Measurements from ENCODE around the gene GPA33. TPM values are rescaled to one million over a fixed set of nuclear protein-coding genes. Genes with fewer than 3 reads are reported as not detected.

The GPA33 gene
- total and polyA plus RNA-seq, 2 donors from 2014 or later = 0.28 TPM; not detected in 1

DNA sequence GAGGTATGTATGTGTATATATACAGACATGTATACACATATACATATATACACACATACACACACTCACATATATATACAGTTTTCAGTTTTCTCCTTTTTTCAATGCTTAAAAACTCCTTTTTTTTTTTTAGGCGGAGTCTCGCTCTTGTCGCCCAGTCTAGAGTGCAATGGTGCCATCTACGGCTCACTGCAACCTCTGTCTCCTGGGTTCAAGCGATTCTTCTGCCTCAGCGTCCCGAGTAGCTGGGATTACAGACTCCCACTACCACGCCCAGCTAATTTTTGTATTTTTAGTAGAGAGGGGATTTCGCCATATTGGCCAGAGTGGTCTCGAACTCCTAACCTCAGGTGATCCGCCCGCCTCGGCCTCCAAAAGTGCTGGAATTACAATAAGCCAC lies 30.7 kb upstream of the GPA33 start:
- TF ChIP-seq, protein P1, sequence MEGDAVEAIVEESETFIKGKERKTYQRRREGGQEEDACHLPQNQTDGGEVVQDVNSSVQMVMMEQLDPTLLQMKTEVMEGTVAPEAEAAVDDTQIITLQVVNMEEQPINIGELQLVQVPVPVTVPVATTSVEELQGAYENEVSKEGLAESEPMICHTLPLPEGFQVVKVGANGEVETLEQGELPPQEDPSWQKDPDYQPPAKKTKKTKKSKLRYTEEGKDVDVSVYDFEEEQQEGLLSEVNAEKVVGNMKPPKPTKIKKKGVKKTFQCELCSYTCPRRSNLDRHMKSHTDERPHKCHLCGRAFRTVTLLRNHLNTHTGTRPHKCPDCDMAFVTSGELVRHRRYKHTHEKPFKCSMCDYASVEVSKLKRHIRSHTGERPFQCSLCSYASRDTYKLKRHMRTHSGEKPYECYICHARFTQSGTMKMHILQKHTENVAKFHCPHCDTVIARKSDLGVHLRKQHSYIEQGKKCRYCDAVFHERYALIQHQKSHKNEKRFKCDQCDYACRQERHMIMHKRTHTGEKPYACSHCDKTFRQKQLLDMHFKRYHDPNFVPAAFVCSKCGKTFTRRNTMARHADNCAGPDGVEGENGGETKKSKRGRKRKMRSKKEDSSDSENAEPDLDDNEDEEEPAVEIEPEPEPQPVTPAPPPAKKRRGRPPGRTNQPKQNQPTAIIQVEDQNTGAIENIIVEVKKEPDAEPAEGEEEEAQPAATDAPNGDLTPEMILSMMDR (IDR thresholded peaks at IDR 0.05; ENCODE audit: borderline replicate concordance, extremely low read depth, insufficient read depth) = no peak
- no peak for DNase-seq
- no peaks in the 10 kb centered on the region for H3K9me3 ChIP-seq (ENCODE audit: control insufficient read depth in 2 of 3, insufficient read depth in 1 of 3, low read length in 3 of 3)
- H3K9ac ChIP-seq (ENCODE audit: low read length in 3 of 3) = no peak overlapping the region
- FAIRE-seq = no peak
- H3K27ac ChIP-seq (ENCODE audit: low read depth in 2 of 2, low read length in 2 of 2) = no peak overlapping the region
- H3K4me3 ChIP-seq (ENCODE audit: low read length in 3 of 3) = peak overlapping the region in 2 of 3 donors; percentile 56 to 63
- no peaks in the 10 kb centered on the region for H3K36me3 ChIP-seq (ENCODE audit: control insufficient read depth in 2 of 3, insufficient read depth in 3 of 3, low read length in 3 of 3)
- no peaks in the 10 kb centered on the region for H3K27me3 ChIP-seq (ENCODE audit: control insufficient read depth, insufficient read depth, low read length)
- intact Hi-C loops (cut with DNase I) = no loop called here
- no peaks in the 10 kb centered on the region for H3K4me1 ChIP-seq (ENCODE audit: control insufficient read depth in 2 of 3, insufficient read depth in 2 of 3, low read depth in 1 of 3, low read length in 3 of 3)

DNA sequence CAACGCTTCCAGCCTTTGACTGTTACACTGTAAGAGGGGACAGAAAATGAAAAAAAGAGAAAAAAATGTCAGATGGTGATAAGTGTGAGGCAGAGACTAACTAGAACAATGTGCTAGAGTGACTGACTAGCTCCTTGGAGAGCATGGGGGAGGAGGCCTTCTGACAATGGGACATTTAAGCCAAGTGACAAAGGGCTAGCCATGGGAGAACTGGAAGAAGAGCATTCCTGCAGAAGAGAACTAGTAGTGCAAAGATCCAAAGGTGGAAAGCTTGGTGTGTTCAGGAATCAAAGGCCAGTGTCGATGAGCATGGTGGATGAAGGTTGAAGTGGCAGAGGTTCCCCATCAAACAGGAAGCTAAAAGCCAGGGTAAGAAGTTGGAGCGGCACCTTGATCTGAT lies 29.5 kb upstream of the GPA33 start:
- H3K36me3 ChIP-seq (ENCODE audit: control insufficient read depth in 2 of 3, insufficient read depth in 3 of 3, low read length in 3 of 3) = no peaks in the 10 kb centered on the region
- H3K27ac ChIP-seq (ENCODE audit: low read depth in 2 of 2, low read length in 2 of 2) = no peak overlapping the region
- no peak overlapping the region for H3K4me3 ChIP-seq (ENCODE audit: low read length in 3 of 3)
- no peaks in the 10 kb centered on the region for H3K27me3 ChIP-seq (ENCODE audit: control insufficient read depth, insufficient read depth, low read length)
- intact Hi-C loops (cut with DNase I) = no loop called here
- FAIRE-seq (no peak), DNase-seq (no peak)
- H3K9me3 ChIP-seq (ENCODE audit: control insufficient read depth in 2 of 3, insufficient read depth in 1 of 3, low read length in 3 of 3) = no peaks in the 10 kb centered on the region
- H3K4me1 ChIP-seq (ENCODE audit: control insufficient read depth in 2 of 3, insufficient read depth in 2 of 3, low read depth in 1 of 3, low read length in 3 of 3) = no peaks in the 10 kb centered on the region
- TF ChIP-seq, protein P1 (IDR thresholded peaks at IDR 0.05; ENCODE audit: borderline replicate concordance, extremely low read depth, insufficient read depth) = no peak
- no peak overlapping the region for H3K9ac ChIP-seq (ENCODE audit: low read length in 3 of 3)

DNA sequence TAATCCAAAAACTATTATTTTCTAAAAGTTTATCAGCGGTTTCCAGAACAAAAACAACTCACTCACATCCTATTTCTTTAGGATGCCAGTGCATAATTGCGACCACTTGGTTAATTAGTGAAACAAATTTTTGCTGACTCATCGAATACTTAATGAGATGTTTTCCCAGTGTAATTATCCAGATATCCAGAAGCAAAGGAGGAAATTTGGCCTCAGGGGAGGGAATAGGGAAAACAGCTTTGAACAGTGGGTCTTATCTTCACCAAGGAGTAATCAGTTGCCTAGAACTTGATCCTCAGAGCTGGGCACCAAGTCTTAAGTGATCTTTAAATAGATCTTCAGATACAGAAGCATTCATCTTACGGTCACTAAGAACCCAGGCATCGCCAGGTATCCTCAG lies 28.0 kb upstream of the GPA33 start:
- DNase-seq (no peak), FAIRE-seq (no peak)
- Histone ChIP-seq H3K27ac (ENCODE audit: low read depth in 2 of 2, low read length in 2 of 2) (no peak overlapping the region), H3K36me3 (ENCODE audit: control insufficient read depth in 2 of 3, insufficient read depth in 3 of 3, low read length in 3 of 3) (no peaks in the 10 kb centered on the region), H3K4me1 (ENCODE audit: control insufficient read depth in 2 of 3, insufficient read depth in 2 of 3, low read depth in 1 of 3, low read length in 3 of 3) (no peaks in the 10 kb centered on the region), H3K27me3 (ENCODE audit: control insufficient read depth, insufficient read depth, low read length) (no peaks in the 10 kb centered on the region), H3K4me3 (ENCODE audit: low read length in 3 of 3) (no peak overlapping the region), H3K9me3 (ENCODE audit: control insufficient read depth in 2 of 3, insufficient read depth in 1 of 3, low read length in 3 of 3) (no peaks in the 10 kb centered on the region), H3K9ac (ENCODE audit: low read length in 3 of 3) (no peak overlapping the region)
- TF ChIP-seq, protein P1 (IDR thresholded peaks at IDR 0.05; ENCODE audit: borderline replicate concordance, extremely low read depth, insufficient read depth) = no peak
- intact Hi-C loops (cut with DNase I) = no loop called here

DNA sequence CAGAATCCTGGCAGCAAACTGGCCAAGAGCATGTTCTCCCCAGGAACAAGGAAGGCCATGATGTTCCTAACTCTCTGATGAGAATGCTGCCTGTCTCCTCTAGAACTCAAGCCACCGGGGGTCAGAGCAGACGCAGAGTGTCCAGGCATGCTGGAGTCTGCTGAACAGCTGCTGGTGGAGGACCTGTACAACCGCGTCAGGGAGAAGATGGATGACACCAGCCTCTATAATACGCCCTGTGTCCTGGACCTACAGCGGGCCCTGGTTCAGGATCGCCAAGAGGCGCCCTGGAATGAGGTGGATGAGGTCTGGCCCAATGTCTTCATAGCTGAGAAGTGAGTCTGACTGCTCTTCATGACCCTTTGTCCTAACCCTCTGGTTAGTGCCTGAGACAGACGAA lies 27.0 kb upstream of the GPA33 start:
- FAIRE-seq (no peak), DNase-seq (no peak)
- Histone ChIP-seq H3K4me3 (ENCODE audit: low read length in 3 of 3) (no peak overlapping the region), H3K4me1 (ENCODE audit: control insufficient read depth in 2 of 3, insufficient read depth in 2 of 3, low read depth in 1 of 3, low read length in 3 of 3) (no peaks in the 10 kb centered on the region), H3K27me3 (ENCODE audit: control insufficient read depth, insufficient read depth, low read length) (no peaks in the 10 kb centered on the region), H3K9ac (ENCODE audit: low read length in 3 of 3) (no peak overlapping the region), H3K27ac (ENCODE audit: low read depth in 2 of 2, low read length in 2 of 2) (no peak overlapping the region), H3K36me3 (ENCODE audit: control insufficient read depth in 2 of 3, insufficient read depth in 3 of 3, low read length in 3 of 3) (no peaks in the 10 kb centered on the region), H3K9me3 (ENCODE audit: control insufficient read depth in 2 of 3, insufficient read depth in 1 of 3, low read length in 3 of 3) (no peaks in the 10 kb centered on the region)
- intact Hi-C loops (cut with DNase I) = no loop called here
- TF ChIP-seq, protein P1 (IDR thresholded peaks at IDR 0.05; ENCODE audit: borderline replicate concordance, extremely low read depth, insufficient read depth) = no peak

Measured in kidney (tissue), 14 donors.